ENCODE results near the gene CCDC157. TPM values are rescaled to one million over a fixed set of nuclear protein-coding genes. Genes with fewer than 3 reads are reported as not detected.

The CCDC157 gene
- total RNA-seq, 2 experiments from 2014 or later: 4.3 to 5.0 TPM

DNA sequence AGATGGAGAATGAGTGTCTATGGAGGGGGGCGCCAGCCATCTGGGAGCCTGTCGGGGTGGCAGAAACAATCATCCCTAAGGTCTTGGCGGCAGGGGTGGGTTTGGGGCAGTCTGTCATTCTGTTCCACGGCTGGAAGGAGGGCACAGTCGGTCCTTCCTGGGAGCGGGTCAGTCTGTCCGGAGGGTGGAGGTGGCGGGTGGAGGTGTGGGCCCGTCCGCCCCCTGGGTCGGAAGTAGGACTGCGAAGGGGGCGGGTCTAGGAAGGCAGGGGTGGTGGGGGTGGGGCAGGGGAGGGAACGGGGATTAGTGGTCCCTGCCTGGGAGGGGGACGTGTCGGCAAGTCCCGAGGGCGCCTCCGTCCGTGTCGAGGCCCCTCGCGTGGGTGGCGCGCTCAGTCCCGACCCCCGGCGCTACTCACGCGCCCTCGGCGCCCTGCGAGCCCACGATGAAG lies 30.5 kb upstream of the CCDC157 start:
- H3K36me3 Mint-ChIP-seq (ENCODE audit: low read depth): peaks cover 52% of the 10 kb centered on the region
- ATAC-seq: peak; percentile 24
- DNase-seq: peak; percentile 43
- H3K9me3 Mint-ChIP-seq (ENCODE audit: insufficient read depth): peaks cover 5% of the 10 kb centered on the region
- peak overlapping the region; percentile 76 for H3K27ac Mint-ChIP-seq
- H3K4me1 Mint-ChIP-seq (ENCODE audit: low read depth): peaks cover 52% of the 10 kb centered on the region
- ChIA-PET CTCF (interaction anchor here (0.8 to 4.6 kb wide), 8 partner anchors 10 to 61 kb away, joined by 3 to 55 read pairs (median 5); partner anchors contain the start of genes CASTOR1 and RNF215), POLR2A (interaction anchor here (0.7 to 9.5 kb wide), 9 partner anchors 10 to 59 kb away, joined by 3 to 101 read pairs (median 7); partner anchors contain the start of genes CASTOR1, CCDC157 and SF3A1)
- H3K4me3 Mint-ChIP-seq: peak overlapping the region; percentile 87
- H3K27me3 Mint-ChIP-seq (ENCODE audit: low read depth): no peaks in the 10 kb centered on the region

DNA sequence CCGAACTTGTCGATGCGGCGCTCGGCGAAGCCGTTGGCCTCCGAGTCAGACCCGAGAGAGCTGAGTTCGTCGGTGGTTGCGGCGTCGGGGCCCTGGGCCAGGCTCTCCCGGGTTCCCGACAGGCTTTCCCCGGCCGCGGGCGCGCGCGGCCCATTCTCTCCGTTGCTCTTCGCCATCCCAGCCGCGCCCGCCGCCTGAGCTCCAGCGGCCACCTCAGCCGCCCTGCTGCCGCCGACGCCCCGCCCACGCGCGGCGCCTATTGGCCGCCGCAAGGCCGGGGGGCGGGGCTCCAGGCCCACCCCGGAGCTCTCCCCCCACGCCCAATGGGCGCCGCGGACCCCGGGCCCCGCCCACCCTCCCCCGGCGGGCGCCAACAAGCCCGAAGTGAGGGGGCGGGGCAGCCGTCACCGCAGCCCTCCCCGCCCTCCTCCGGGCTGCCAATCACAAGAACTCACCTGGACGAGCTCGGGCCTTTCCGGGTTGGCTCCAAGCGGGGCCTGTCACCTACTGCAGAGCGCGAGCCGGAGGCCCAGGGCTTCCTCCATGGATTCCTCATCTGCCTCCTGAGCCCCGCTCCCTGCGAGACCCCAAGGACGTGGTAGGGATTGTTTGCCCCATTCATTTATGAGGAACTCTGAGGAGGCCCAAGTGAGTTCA lies 30.0 kb upstream of the CCDC157 start, which contains the start of gene TBC1D10A:
Gene TBC1D10A, minus strand, starts transcription at position 236 of the 657 bp plus-strand sequence. Its CDS starts 60 bp downstream, at position 176.
- Mint-ChIP-seq H3K36me3 (ENCODE audit: low read depth) (peaks cover 49% of the 10 kb centered on the region), H3K27me3 (ENCODE audit: low read depth) (no peaks in the 10 kb centered on the region), H3K4me1 (ENCODE audit: low read depth) (peaks cover 47% of the 10 kb centered on the region), H3K9me3 (ENCODE audit: insufficient read depth) (peaks cover 5% of the 10 kb centered on the region), H3K4me3 (peak within 1 kb of the TSS; percentile 87), H3K27ac (peak within 1 kb of the TSS; percentile 76)
- POLR2A ChIA-PET: interaction anchor here (0.7 to 9.5 kb wide), 10 partner anchors 10 to 97 kb away, joined by 3 to 101 read pairs (median 6); partner anchors contain the start of genes CASTOR1, CCDC157 and SF3A1
- ATAC-seq: peak; percentile 91
- peak; percentile 95 for DNase-seq
- CTCF ChIA-PET: interaction anchor here (0.8 to 4.6 kb wide), 9 partner anchors 11 to 65 kb away, joined by 3 to 55 read pairs (median 4); partner anchors contain the start of genes CASTOR1 and RNF215

DNA sequence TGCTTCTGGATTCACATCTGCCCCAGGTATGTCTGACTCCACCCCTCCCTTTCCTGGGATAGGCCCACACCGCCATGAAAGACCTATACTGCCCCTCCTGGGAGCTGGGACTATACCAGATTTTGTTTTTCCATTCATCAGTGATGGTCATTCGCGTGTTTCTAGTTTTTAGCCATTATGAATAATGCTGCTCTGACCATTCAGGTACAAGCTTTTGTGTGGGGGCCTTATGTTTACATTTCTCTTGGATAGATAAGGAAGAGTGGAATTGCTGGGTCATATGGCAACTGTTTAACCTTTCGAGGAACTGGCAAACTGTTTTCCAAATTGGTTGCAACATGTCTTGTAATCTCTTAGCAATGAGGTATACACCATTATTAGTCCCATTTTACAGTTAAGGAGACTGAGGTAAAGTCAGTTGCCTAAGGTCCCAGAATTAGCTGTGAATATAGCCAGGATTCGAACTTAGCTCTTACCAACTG lies 28.9 kb upstream of the CCDC157 start:
- H3K27ac Mint-ChIP-seq: peak overlapping the region; percentile 75
- no peak for ATAC-seq
- ChIA-PET CTCF (interaction anchor here (1.1 to 4.6 kb wide), 7 partner anchors 9 to 64 kb away, joined by 3 to 55 read pairs (median 4); partner anchors contain the start of genes CASTOR1 and RNF215), POLR2A (interaction anchor here (0.5 to 9.5 kb wide), 7 partner anchors 11 to 39 kb away, joined by 3 to 101 read pairs (median 7); partner anchors contain the start of genes CASTOR1, CCDC157 and SF3A1)
- no peaks in the 10 kb centered on the region for H3K27me3 Mint-ChIP-seq (ENCODE audit: low read depth)
- H3K4me1 Mint-ChIP-seq (ENCODE audit: low read depth): peaks cover 49% of the 10 kb centered on the region
- H3K9me3 Mint-ChIP-seq (ENCODE audit: insufficient read depth): peaks cover 5% of the 10 kb centered on the region
- H3K4me3 Mint-ChIP-seq: peak overlapping the region; percentile 72
- peaks cover 54% of the 10 kb centered on the region for H3K36me3 Mint-ChIP-seq (ENCODE audit: low read depth)
- DNase-seq: no peak

DNA sequence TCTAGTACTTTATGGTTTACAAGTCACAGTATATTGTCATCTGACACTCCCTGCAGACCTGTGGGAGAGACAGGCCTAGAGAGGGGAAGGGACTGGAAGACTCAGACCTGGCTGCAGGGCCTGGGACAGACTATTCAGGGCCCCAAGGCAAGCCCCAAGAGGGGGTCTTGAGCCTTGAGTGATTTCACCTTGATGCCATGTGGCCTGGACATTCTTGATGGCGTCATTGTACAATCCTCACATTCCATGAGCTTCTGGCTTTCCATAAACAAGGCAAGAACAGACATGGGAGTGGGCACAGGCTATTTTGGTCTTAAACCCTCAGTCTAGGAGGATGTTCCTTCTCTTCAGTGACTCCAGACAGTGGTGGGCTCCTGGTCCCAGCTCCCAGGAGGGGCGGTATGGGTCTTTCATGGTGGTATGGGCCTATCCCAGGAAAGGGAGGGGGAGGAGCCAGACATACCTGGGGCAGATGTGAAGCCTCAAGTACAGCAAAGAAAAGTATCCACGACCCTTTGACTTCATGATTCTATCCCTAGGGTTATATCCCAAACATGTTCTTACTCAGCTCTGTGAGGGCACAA lies 28.2 kb upstream of the CCDC157 start:
- Mint-ChIP-seq H3K27ac (no peak overlapping the region), H3K4me3 (no peak overlapping the region), H3K9me3 (ENCODE audit: insufficient read depth) (peaks cover 5% of the 10 kb centered on the region), H3K36me3 (ENCODE audit: low read depth) (peaks cover 52% of the 10 kb centered on the region), H3K4me1 (ENCODE audit: low read depth) (peaks cover 47% of the 10 kb centered on the region), H3K27me3 (ENCODE audit: low read depth) (no peaks in the 10 kb centered on the region)
- ATAC-seq (no peak), DNase-seq (no peak)
- ChIA-PET POLR2A (interaction anchor here (0.6 to 9.5 kb wide), 6 partner anchors 13 to 53 kb away, joined by 4 to 101 read pairs (median 7); partner anchors contain the start of genes CASTOR1, CCDC157 and SF3A1), CTCF (interaction anchor here (1.1 to 4.6 kb wide), 5 partner anchors 9 to 64 kb away, joined by 3 to 55 read pairs (median 4); partner anchors contain the start of gene CASTOR1)

DNA sequence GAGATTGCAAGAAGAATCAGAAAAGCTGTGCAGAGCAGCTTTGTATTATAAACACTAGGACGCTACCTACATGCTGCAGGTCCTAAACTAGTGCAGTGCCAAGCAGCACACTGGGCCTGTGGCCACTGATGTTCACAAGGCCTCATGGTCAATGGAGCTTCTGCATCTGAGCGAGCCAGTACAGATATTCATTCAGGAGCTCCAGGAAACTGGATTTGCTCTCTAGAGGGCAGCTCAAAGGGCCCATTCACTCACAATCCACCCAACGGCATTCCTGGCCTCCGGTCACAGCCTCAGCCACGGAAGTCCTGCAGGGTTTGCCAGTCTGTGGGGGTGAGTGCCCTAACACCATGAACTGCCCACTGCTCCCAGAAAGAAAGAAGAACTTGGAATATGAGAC lies 24.3 kb upstream of the CCDC157 start:
- Mint-ChIP-seq H3K36me3 (ENCODE audit: low read depth) (peaks cover 67% of the 10 kb centered on the region), H3K4me1 (ENCODE audit: low read depth) (peaks cover 33% of the 10 kb centered on the region), H3K9me3 (ENCODE audit: insufficient read depth) (no peaks in the 10 kb centered on the region), H3K27me3 (ENCODE audit: low read depth) (no peaks in the 10 kb centered on the region), H3K27ac (peak overlapping the region; percentile 49), H3K4me3 (no peak overlapping the region)
- POLR2A ChIA-PET: interaction anchor here (0.6 to 1.4 kb wide), 7 partner anchors 15 to 229 kb away, joined by 3 read pairs; partner anchors contain the start of genes CASTOR1, CCDC157 and SF3A1
- ATAC-seq (no peak), DNase-seq (no peak)
- CTCF ChIA-PET: interaction anchor here (1.4 to 2.0 kb wide), 2 partner anchors 12 to 44 kb away, joined by 5 to 10 read pairs; no protein-coding TSS in a partner anchor

DNA sequence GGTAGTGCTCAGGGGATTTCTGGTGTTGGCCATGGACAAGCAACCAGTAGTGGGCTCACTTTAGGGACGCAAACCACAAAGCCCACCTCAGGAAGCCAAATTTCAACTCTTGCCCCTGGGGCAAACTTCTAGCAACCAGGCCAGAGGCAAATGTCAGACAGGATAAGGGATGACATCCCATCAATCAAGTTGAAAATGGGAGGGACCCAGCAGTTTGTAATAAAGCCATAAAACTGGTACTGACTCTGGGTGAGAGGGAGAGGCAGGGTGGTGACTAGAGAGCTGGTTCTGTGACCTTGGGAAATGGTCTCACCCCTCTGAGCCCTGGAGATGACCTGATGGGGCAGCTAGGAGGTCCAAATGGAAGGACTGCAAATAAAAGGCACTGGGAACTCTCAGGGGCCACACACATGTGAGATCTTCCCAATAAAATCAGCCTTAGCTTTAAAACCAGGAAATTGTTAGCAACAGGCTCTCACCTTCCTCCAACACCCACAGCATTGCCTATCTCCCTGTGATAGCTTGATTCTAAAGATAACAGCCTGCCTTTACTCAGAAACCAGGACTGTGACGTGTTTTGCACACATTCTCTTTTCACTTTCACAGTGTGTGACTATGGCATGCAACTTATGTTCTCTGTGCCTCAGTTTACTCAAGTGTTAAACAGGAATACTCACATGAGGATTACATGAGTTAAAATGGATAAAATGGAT lies 23.7 kb upstream of the CCDC157 start:
- no peaks in the 10 kb centered on the region for H3K27me3 Mint-ChIP-seq (ENCODE audit: low read depth)
- H3K9me3 Mint-ChIP-seq (ENCODE audit: insufficient read depth): no peaks in the 10 kb centered on the region
- POLR2A ChIA-PET: interaction anchor here (0.6 to 1.4 kb wide), 5 partner anchors 15 to 229 kb away, joined by 3 read pairs; partner anchors contain the start of genes CASTOR1, CCDC157 and SF3A1
- peaks cover 29% of the 10 kb centered on the region for H3K4me1 Mint-ChIP-seq (ENCODE audit: low read depth)
- peaks cover 72% of the 10 kb centered on the region for H3K36me3 Mint-ChIP-seq (ENCODE audit: low read depth)
- H3K4me3 Mint-ChIP-seq: no peak overlapping the region
- ATAC-seq (no peak), DNase-seq (no peak)
- peak overlapping the region; percentile 30 for H3K27ac Mint-ChIP-seq
- CTCF ChIA-PET: interaction anchor here (2.0 kb wide), 1 partner anchor 45 kb away, joined by 10 read pairs; no protein-coding TSS in a partner anchor

DNA sequence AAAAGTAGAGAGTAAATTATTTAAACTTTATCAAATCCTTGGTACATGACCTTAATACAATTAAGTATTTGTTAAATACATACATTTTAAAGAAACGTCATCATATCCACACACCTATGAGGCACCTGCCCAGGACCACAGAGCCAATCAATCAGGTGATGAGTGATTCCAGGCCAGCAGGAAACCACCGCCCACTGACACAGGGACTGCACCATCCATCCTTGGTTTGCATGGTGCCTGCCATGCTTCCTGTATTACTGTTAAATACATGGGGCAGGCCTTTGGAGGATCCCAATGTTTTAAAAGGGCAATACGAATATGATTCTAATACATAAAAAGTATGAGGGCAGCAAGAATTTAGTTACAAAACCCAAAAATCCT lies 23.1 kb upstream of the CCDC157 start:
- H3K27me3 Mint-ChIP-seq (ENCODE audit: low read depth): no peaks in the 10 kb centered on the region
- ChIA-PET CTCF (interaction anchor here (2.0 kb wide), 1 partner anchor 45 kb away, joined by 10 read pairs; no protein-coding TSS in a partner anchor), POLR2A (interaction anchor here (1.4 kb wide), 1 partner anchor 45 kb away, joined by 3 read pairs; the partner anchor contains the start of gene CASTOR1)
- peaks cover 74% of the 10 kb centered on the region for H3K36me3 Mint-ChIP-seq (ENCODE audit: low read depth)
- DNase-seq (no peak), ATAC-seq (no peak)
- no peak overlapping the region for H3K27ac Mint-ChIP-seq
- no peaks in the 10 kb centered on the region for H3K9me3 Mint-ChIP-seq (ENCODE audit: insufficient read depth)
- peaks cover 28% of the 10 kb centered on the region for H3K4me1 Mint-ChIP-seq (ENCODE audit: low read depth)
- H3K4me3 Mint-ChIP-seq: no peak overlapping the region

DNA sequence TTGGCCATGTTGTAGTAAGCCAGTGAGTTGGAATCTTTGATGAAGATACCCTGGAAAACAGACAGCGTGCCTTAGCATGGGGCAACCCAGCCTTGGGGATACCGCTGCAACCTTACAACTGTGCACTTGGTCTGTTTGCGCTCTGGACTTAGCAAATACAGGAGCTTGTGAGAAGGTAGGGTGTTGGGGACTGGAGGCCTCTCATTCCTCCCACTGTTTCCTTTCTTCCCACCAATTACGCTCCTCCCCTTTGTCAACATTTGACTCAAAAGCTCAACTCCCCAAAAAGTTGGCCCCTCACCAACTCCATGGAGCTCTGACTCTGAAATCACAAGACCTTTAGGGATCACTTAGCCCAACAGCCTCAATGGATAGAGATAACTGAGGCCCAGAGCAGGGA lies 22.2 kb upstream of the CCDC157 start:
- no peaks in the 10 kb centered on the region for H3K27me3 Mint-ChIP-seq (ENCODE audit: low read depth)
- ChIA-PET POLR2A (interaction anchor here (0.7 to 1.0 kb wide), 2 partner anchors 16 to 22 kb away, joined by 3 read pairs; partner anchors contain the start of genes CCDC157 and SF3A1), CTCF (interaction anchor here (2.7 kb wide), 1 partner anchor 46 kb away, joined by 18 read pairs; the partner anchor contains the start of gene CASTOR1)
- H3K4me3 Mint-ChIP-seq: no peak overlapping the region
- ATAC-seq (no peak), DNase-seq (no peak)
- H3K36me3 Mint-ChIP-seq (ENCODE audit: low read depth): peaks cover 78% of the 10 kb centered on the region
- peak overlapping the region; percentile 26 for H3K27ac Mint-ChIP-seq
- H3K9me3 Mint-ChIP-seq (ENCODE audit: insufficient read depth): no peaks in the 10 kb centered on the region
- peaks cover 26% of the 10 kb centered on the region for H3K4me1 Mint-ChIP-seq (ENCODE audit: low read depth)

DNA sequence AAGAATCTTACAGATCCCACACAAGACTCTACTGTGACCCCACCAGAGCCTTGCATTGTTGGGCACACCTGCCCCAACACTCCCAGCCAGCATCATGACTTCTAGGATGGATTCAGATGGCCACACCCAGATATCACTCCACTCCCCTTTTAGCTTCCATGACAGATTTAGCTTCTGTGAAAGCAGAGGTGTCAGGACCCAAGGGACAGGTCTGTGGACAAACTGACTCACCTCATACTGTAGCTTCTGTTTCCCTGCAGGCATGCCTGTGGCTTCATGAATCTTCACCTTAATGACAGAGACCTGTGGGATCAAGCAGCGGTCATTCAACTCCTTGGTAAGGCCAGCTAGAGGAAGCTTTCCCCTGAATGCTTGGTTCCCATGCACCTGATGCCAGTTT lies 21.6 kb upstream of the CCDC157 start:
- DNase-seq: no peak
- CTCF ChIA-PET: interaction anchor here (2.7 kb wide), 1 partner anchor 46 kb away, joined by 18 read pairs; the partner anchor contains the start of gene CASTOR1
- H3K9me3 Mint-ChIP-seq (ENCODE audit: insufficient read depth): no peaks in the 10 kb centered on the region
- no peak overlapping the region for H3K4me3 Mint-ChIP-seq
- peaks cover 26% of the 10 kb centered on the region for H3K4me1 Mint-ChIP-seq (ENCODE audit: low read depth)
- POLR2A ChIA-PET: interaction anchor here (0.7 to 1.0 kb wide), 4 partner anchors 15 to 56 kb away, joined by 3 read pairs; partner anchors contain the start of genes CCDC157 and SF3A1
- ATAC-seq: no peak
- peaks cover 80% of the 10 kb centered on the region for H3K36me3 Mint-ChIP-seq (ENCODE audit: low read depth)
- no peaks in the 10 kb centered on the region for H3K27me3 Mint-ChIP-seq (ENCODE audit: low read depth)
- peak overlapping the region; percentile 26 for H3K27ac Mint-ChIP-seq

DNA sequence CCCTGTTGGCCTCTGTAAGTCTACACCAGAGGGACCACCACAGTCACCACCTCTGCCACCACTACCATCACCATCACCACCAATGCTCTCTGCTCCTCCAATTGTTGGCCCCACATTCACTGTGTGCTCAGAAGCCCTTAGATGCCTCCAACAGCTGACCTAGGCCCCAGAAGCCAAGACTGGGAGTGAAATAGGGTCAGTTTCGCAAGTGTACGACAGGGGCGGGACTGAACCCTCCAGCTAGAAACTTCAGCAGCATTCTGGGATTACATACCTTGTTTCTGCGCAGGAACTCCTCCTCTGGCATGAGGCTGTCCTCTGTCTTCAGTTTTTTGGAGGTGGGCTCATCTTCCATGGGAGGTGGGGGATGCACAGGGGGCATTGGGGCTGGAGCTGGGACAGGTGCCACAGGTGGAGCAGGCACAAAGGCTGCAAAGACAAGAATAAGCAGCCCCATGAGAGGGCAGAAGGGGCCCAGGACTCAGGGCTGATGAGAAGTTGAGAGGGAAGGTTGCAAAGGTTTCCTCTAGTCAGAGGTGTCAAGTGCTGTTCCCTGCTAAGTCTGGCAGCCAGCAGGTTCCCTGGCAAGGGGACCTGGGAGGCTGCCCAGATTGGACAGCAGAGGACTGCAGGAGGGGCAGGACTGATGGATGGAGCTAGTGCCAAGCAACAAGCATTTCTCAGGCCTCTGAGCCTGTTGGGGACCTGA lies 19.9 kb upstream of the CCDC157 start:
- Mint-ChIP-seq H3K27ac (peak overlapping the region; percentile 2), H3K27me3 (ENCODE audit: low read depth) (no peaks in the 10 kb centered on the region), H3K4me1 (ENCODE audit: low read depth) (peaks cover 26% of the 10 kb centered on the region), H3K9me3 (ENCODE audit: insufficient read depth) (no peaks in the 10 kb centered on the region), H3K4me3 (no peak overlapping the region), H3K36me3 (ENCODE audit: low read depth) (peaks cover 89% of the 10 kb centered on the region)
- ChIA-PET POLR2A (interaction anchor here (1.3 kb wide), 1 partner anchor 32 kb away, joined by 3 read pairs; no protein-coding TSS in a partner anchor), CTCF (interaction anchor here (2.7 kb wide), 1 partner anchor 48 kb away, joined by 18 read pairs; the partner anchor contains the start of gene CASTOR1)
- DNase-seq (no peak), ATAC-seq (no peak)

All from activated CD8-positive, alpha-beta T cell treated with anti-CD3 and anti-CD28 coated beads, Interleukin-2, amount 10 ng/mL, durations not matched to agents 7 days and 5 days (primary cell).